Activated naive CD4-positive, alpha-beta T cell treated with anti-CD3 and anti-CD28 coated beads, Interleukin-2, amount 50 U/mL, for 24 hours (primary cell): Measurements from ENCODE around the gene WIF1.

Experiments used
- H3K27ac Mint-ChIP-seq: one replicate; pipeline ENCODE4 v1.8.0; 2021; ENCODE audit warnings: mild to moderate bottlenecking, mixed read lengths
- H3K27me3 Mint-ChIP-seq: one replicate; pipeline ENCODE4 v1.8.0; 2021; ENCODE audit warnings: mixed read lengths
- H3K36me3 Mint-ChIP-seq: one replicate; pipeline ENCODE4 v1.8.0; 2021; ENCODE audit warnings: mixed read lengths
- H3K4me1 Mint-ChIP-seq: one replicate; pipeline ENCODE4 v1.8.0; 2021; ENCODE audit warnings: mixed read lengths
- H3K4me3 Mint-ChIP-seq: one replicate; pipeline ENCODE4 v1.8.0; 2021; ENCODE audit warnings: mild to moderate bottlenecking, mixed read lengths
- H3K9me3 Mint-ChIP-seq: one replicate; pipeline ENCODE4 v1.8.0; 2021; ENCODE audit warnings: mixed read lengths

Gene WIF1

DNA sequence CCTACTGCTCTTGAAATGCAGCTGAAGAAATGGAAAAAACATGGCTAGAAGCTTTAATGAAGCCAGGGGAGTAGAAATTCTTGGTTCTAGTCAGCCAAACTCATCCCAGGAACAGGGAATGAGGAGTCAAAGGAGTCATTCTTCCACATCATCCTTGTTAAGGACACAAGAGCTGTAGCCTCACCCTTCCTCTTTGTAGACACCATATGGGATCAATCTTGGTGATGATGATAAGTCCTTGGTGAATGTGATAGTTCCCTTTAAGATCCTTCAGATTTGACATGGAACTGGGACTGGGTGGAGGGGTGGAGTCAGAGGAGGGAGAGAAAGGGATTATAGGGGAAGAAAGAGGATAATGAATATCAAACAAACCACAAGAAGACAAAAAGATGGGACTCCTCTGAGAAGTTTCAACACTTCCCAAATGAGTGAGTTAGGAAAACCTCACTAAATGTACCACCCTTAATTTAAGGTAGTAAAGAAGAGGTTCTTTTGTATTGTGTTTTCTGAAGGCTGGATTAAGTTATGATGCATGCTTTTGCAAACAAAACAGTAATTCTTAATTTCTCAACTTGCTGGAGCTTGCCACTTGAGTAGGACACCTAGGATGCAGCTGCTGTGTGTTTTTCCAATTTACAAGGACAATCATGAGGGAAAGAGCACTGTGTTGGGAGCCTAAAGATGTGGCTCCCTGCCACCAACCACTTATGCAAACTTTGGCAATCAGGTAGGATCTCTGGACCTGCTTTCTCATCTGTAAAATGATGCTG is 104.0 kb downstream of the WIF1 start:
- Mint-ChIP-seq H3K4me3 (no peak overlapping the region), H3K4me1 (no peaks in the 10 kb centered on the region), H3K9me3 (no peaks in the 10 kb centered on the region)

DNA sequence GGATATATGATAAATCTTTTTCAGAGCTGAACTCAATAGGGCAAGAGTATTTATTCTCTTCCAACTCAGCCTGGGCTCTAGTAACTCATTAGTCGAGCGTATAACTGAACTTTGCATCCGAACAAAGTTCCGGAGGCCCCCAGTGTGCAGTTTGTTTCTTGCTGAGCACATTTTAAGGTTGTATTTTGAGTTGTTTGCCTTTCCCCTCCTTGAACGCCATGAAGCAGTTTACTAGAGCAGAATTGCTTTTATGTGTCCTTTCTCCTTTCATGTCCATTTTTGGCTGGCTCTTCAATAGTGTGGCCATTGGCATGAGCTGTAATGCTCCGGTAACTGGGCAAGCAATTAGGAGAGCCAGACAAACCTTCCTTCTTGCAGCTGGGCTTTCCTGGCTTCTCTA is 105.3 kb downstream of the WIF1 start:
- Mint-ChIP-seq H3K4me1 (no peaks in the 10 kb centered on the region), H3K4me3 (no peak overlapping the region), H3K9me3 (no peaks in the 10 kb centered on the region), H3K36me3 (no peaks in the 10 kb centered on the region), H3K27me3 (peaks cover 14% of the 10 kb centered on the region), H3K27ac (no peak overlapping the region)

More for the DNA sequence above, 104.0 kb downstream of the WIF1 start:
- no peaks in the 10 kb centered on the region for H3K36me3 Mint-ChIP-seq
- H3K27me3 Mint-ChIP-seq = peaks cover 13% of the 10 kb centered on the region
- no peak overlapping the region for H3K27ac Mint-ChIP-seq

GRCh38 chr12:65014504-65015271 is 106.4 kb downstream of the WIF1 start:
- Mint-ChIP-seq H3K27me3 (peaks cover 14% of the 10 kb centered on the region), H3K36me3 (no peaks in the 10 kb centered on the region), H3K4me3 (no peak overlapping the region), H3K27ac (no peak overlapping the region), H3K4me1 (no peaks in the 10 kb centered on the region), H3K9me3 (no peaks in the 10 kb centered on the region)

DNA sequence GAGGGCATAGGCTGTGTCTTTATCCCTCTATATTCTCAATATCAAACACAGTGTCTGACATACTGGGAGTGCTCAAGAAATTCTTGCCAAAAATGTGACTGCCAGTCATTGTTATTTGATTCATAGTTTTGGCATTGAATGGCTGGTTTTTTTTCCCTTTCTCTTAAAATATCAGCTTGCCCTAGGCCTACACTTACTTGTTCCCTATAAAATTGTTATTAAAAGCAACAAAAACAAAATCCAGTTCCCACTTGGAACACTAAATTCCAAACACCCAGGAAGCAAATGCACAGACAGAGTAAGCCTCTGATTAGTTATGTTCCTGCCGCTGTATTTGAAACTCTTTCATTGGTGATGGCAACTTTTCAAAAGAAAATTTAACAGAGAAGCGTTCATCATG is 110.7 kb downstream of the WIF1 start:
- H3K4me3 Mint-ChIP-seq = no peak overlapping the region
- no peaks in the 10 kb centered on the region for H3K36me3 Mint-ChIP-seq
- H3K27me3 Mint-ChIP-seq = peaks cover 9% of the 10 kb centered on the region
- H3K4me1 Mint-ChIP-seq = no peaks in the 10 kb centered on the region
- H3K27ac Mint-ChIP-seq = no peak overlapping the region
- no peaks in the 10 kb centered on the region for H3K9me3 Mint-ChIP-seq

DNA sequence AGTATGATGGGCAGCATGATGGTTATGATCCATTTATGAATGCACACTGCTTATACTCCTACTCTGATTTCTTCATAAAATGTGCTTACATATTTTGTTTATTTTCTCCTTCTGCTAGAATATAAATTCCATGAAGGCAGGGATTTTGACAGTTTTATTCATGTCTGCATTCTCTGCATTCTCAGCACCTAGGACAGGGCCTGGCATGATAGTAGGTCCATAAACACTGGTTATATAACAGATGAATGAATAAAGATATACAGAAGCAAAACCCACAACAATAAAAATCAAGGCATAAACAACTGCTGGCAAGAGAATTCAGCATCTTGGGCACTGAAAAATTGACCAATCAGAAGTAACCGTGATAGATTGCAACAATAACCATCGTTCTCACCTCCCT is 115.4 kb downstream of the WIF1 start:
- Mint-ChIP-seq H3K27me3 (peaks cover 7% of the 10 kb centered on the region), H3K4me3 (no peak overlapping the region), H3K27ac (no peak overlapping the region), H3K36me3 (no peaks in the 10 kb centered on the region), H3K9me3 (peaks cover 9% of the 10 kb centered on the region), H3K4me1 (no peaks in the 10 kb centered on the region)

DNA sequence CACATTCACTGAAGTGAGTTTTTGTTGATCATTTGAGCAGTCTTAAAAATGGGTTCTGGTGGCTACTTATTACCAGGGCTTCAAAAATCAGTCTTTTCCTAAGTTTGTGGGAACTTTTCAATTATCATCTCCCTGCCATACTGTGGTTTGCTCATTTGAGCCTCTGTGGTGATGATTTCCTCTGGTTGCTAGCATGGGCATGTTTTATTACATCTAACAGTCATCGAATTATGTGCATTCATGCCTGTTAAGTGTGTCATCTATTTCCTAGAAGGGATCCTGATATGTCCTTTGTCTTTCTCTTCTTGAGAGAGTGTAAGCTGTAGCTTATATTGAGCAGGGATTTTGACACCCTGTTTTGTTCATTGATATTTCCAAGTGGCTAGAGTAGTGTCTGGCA is 116.8 kb downstream of the WIF1 start:
- Mint-ChIP-seq H3K27me3 (peaks cover 11% of the 10 kb centered on the region), H3K4me3 (no peak overlapping the region), H3K27ac (no peak overlapping the region), H3K36me3 (no peaks in the 10 kb centered on the region), H3K9me3 (peaks cover 9% of the 10 kb centered on the region), H3K4me1 (no peaks in the 10 kb centered on the region)
